ENCODE results near the gene MICAL2. TPM values are rescaled to one million over a fixed set of nuclear protein-coding genes. Genes with fewer than 3 reads are reported as not detected.

The MICAL2 gene
- total and polyA plus RNA-seq, 2 donors (not counting 1 experiment from before 2014, with no cell fraction given): 0.32 to 0.40 TPM

- H4K20me1 ChIP-seq (ENCODE audit: control insufficient read depth, insufficient read depth, low read length, poor library complexity, severe bottlenecking): no peaks in the 10 kb centered on the region
- intact Hi-C loops (cut with micrococcal nuclease): no loop called here
- H3K27me3 ChIP-seq (replicated peaks in 1 of 4; ENCODE audit: control extremely low read depth in 1 of 4, control insufficient read depth in 3 of 4, insufficient read depth in 4 of 4, low read length in 3 of 4): no peaks in the 10 kb centered on the region
- CTCF ChIA-PET: no interaction called here
- Mint-ChIP-seq H3K27ac (no peak overlapping the region), H3K4me3 (no peak overlapping the region), H3K4me1 (peaks cover 2% of the 10 kb centered on the region), H3K27me3 (peaks cover 21% of the 10 kb centered on the region), H3K9me3 (ENCODE audit: insufficient read depth) (no peaks in the 10 kb centered on the region)
- no peaks in the 10 kb centered on the region for H3K36me3 ChIP-seq (replicated peaks in 1 of 2; ENCODE audit: control extremely low read depth in 1 of 2, control insufficient read depth in 1 of 2, extremely low read depth in 1 of 2, insufficient read depth in 2 of 2, low read length in 1 of 2)
- TF ChIP-seq EZH2 (IDR thresholded peaks at IDR 0.05; ENCODE audit: borderline replicate concordance, insufficient read depth, low read depth, low read length, poor library complexity, severe bottlenecking) (no peak), CTCF (IDR thresholded peaks at IDR 0.05) (no peak)
- H3K4me2 ChIP-seq (replicated peaks; ENCODE audit: low read depth, low read length, poor library complexity, severe bottlenecking): no peak overlapping the region
- DNase-seq (no peak), ATAC-seq (ENCODE audit: low read depth) (no peak)
- no peaks in the 10 kb centered on the region for H3K79me2 ChIP-seq (ENCODE audit: control insufficient read depth, insufficient read depth, low read length)
- H2AFZ ChIP-seq (ENCODE audit: insufficient read depth, low read depth, low read length, poor library complexity, severe bottlenecking): no peak overlapping the region
- H3K27ac ChIP-seq (ENCODE audit: low read length in 2 of 2): no peak overlapping the region
- POLR2A ChIA-PET: no interaction called here
- no peak overlapping the region for H3K9ac ChIP-seq (ENCODE audit: low read length)
- H3K9me3 ChIP-seq (ENCODE audit: control extremely low read depth in 1 of 3, control insufficient read depth in 2 of 3, insufficient read depth in 1 of 3, low read length in 2 of 3): no peaks in the 10 kb centered on the region
- no peaks in the 10 kb centered on the region for H3K4me1 ChIP-seq (ENCODE audit: control insufficient read depth in 2 of 2, insufficient read depth in 2 of 2, low read length in 2 of 2)
- 95% methylated on average over 9 of the region's 12 CpGs for WGBS (ENCODE audit: insufficient coverage)
- no peak overlapping the region for H3K4me3 ChIP-seq (ENCODE audit: control extremely low read depth in 1 of 5, extremely low read depth in 1 of 5, insufficient read depth in 1 of 5, low read depth in 2 of 5, low read length in 4 of 5)
Measured at GRCh38 chr11:12183827-12184620, 73.6 kb downstream of the MICAL2 start.

GRCh38 chr11:12184699-12185098 lies 74.3 kb downstream of the MICAL2 start:
- H3K4me1 Mint-ChIP-seq: peaks cover 3% of the 10 kb centered on the region

More at GRCh38 chr11:12184699-12185098, 74.3 kb downstream of the MICAL2 start:
- Mint-ChIP-seq H3K9me3 (ENCODE audit: insufficient read depth) (no peaks in the 10 kb centered on the region), H3K4me3 (no peak overlapping the region), H3K27me3 (peaks cover 14% of the 10 kb centered on the region), H3K27ac (no peak overlapping the region)
- H2AFZ ChIP-seq (ENCODE audit: insufficient read depth, low read depth, low read length, poor library complexity, severe bottlenecking): no peak overlapping the region
- ChIA-PET CTCF (no interaction called here), POLR2A (no interaction called here)
- no peak for ATAC-seq (ENCODE audit: low read depth)
- H3K9ac ChIP-seq (ENCODE audit: low read length): no peak overlapping the region
- H3K79me2 ChIP-seq (ENCODE audit: control insufficient read depth, insufficient read depth, low read length): no peaks in the 10 kb centered on the region
- no peaks in the 10 kb centered on the region for H3K4me1 ChIP-seq (ENCODE audit: control insufficient read depth in 2 of 2, insufficient read depth in 2 of 2, low read length in 2 of 2)
- no peak for DNase-seq
- H3K9me3 ChIP-seq (ENCODE audit: control extremely low read depth in 1 of 3, control insufficient read depth in 2 of 3, insufficient read depth in 1 of 3, low read length in 2 of 3): no peaks in the 10 kb centered on the region
- H3K27ac ChIP-seq (ENCODE audit: low read length in 2 of 2): no peak overlapping the region
- TF ChIP-seq CTCF (IDR thresholded peaks at IDR 0.05) (no peak), EZH2 (IDR thresholded peaks at IDR 0.05; ENCODE audit: borderline replicate concordance, insufficient read depth, low read depth, low read length, poor library complexity, severe bottlenecking) (no peak)
- no peak overlapping the region for H3K4me2 ChIP-seq (replicated peaks; ENCODE audit: low read depth, low read length, poor library complexity, severe bottlenecking)
- no peaks in the 10 kb centered on the region for H4K20me1 ChIP-seq (ENCODE audit: control insufficient read depth, insufficient read depth, low read length, poor library complexity, severe bottlenecking)
- intact Hi-C loops (cut with micrococcal nuclease): no loop called here
- H3K4me3 ChIP-seq (ENCODE audit: control extremely low read depth in 1 of 5, extremely low read depth in 1 of 5, insufficient read depth in 1 of 5, low read depth in 2 of 5, low read length in 4 of 5): no peak overlapping the region
- no CpG with 5 or more reads among the region's 1 CpG for WGBS (ENCODE audit: insufficient coverage)
- no peaks in the 10 kb centered on the region for H3K36me3 ChIP-seq (replicated peaks in 1 of 2; ENCODE audit: control extremely low read depth in 1 of 2, control insufficient read depth in 1 of 2, extremely low read depth in 1 of 2, insufficient read depth in 2 of 2, low read length in 1 of 2)
- no peaks in the 10 kb centered on the region for H3K27me3 ChIP-seq (replicated peaks in 1 of 4; ENCODE audit: control extremely low read depth in 1 of 4, control insufficient read depth in 3 of 4, insufficient read depth in 4 of 4, low read length in 3 of 4)

All from B cell (primary cell).